Jurkat, Clone E6-1 (cell line): ENCODE measurements around the gene ZDHHC1. TPM values are rescaled to one million over a fixed set of nuclear protein-coding genes. Genes with fewer than 3 reads are reported as not detected.

Experiments
- DNase-seq: peaks from one replicate; pipeline ENCODE4 v3.0.0-alpha.2; 2011; ENCODE audit warnings: low read depth, low spot score
- H3K4me3 ChIP-seq: 2 replicates; pipeline ENCODE4 v1.5.1; 2011; ENCODE audit warnings: mild to moderate bottlenecking, low read length, control low read depth, moderate library complexity
- polyA plus RNA-seq: library from polyadenylated mRNA; unstranded; fragments of >200 nt; gene quantifications from one replicate; pipeline ENCODE4 v1.2.1, GENCODE V29; 2012; ENCODE audit warnings: missing spikeins; ENCODE audit not compliant: insufficient read length, insufficient read depth

ZDHHC1 gene, protein sequence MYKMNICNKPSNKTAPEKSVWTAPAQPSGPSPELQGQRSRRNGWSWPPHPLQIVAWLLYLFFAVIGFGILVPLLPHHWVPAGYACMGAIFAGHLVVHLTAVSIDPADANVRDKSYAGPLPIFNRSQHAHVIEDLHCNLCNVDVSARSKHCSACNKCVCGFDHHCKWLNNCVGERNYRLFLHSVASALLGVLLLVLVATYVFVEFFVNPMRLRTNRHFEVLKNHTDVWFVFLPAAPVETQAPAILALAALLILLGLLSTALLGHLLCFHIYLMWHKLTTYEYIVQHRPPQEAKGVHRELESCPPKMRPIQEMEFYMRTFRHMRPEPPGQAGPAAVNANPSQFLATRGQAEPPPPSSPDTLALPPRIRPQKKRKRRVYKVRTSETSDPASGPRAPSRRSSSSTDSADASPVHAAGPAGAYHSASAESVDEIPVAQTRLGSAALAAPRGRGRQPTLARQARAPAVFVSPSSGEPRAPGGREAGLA
- polyA plus RNA-seq = not detected

DNA sequence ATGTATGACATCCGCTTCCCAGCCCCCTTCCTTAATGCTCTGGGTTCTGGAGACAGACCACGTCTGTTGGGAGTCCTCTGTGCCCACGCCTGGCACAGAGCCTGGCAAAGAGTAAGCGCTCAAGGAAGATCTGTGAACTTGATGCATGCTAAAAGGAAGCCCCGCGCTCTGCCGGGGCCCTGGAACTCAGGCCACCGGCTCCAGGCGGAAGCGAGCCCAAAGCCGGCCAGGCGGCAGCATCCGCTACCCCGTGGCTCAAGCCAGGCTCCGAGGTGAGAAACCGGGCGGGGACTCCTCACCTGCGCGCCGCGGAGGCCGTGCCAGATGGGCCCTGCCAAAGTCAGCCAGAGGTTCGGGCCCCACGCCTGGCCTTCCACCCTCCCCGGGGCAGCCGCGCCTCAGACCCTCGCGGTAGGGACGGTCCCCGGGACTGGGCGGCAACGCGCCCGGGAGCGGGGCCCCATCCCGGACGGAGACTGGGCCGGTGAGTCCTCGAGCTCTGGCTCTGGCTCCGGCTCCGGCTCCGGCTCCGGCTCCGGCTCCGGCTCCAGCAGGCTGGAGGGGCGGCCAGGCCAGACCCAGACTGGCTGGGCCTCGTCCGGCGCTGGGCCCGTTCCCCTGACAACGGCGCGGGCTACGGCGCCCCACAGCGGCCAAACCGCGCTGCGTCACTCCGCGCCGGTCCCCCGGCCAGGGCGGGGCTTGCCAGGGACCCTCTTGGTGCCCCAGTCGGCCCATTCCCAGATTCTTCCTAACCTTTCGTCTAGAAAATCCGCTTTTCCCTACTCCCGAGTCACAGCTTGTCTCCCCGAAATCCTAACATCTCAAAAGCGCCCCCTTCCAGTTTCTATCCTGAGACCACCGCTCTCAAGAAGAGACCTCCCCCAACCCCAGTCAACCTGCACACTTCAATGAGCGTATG is at the start of gene ZDHHC1:
TSS of gene ZDHHC1 (minus strand) at position 606 of the 922 bp plus-strand sequence. CDS start 8,702 bp downstream, outside the sequence.
- no peak for DNase-seq
- no peak within 1 kb of the TSS for H3K4me3 ChIP-seq

DNA sequence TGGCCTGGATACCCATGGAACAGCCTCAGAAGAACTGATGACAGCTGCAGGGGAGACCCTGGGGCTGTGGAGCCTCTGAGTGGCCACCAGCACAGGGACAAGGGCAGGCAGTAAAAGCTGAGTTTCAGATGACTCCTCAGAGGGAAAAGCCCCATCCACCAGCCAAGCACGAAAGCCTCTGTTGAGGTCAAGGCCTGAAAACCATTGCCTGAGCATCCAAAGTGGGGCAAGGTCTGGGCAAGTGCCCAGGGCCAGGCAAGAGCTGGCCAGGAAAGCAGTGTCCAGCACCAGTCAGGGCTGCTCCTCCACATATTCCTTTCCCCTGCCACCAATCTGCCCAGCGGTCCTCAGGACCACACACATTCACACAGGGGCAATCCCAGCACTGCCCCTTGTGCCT is 48.3 kb upstream of the ZDHHC1 start:
- H3K4me3 ChIP-seq = no peak overlapping the region
- DNase-seq = no peak

DNA sequence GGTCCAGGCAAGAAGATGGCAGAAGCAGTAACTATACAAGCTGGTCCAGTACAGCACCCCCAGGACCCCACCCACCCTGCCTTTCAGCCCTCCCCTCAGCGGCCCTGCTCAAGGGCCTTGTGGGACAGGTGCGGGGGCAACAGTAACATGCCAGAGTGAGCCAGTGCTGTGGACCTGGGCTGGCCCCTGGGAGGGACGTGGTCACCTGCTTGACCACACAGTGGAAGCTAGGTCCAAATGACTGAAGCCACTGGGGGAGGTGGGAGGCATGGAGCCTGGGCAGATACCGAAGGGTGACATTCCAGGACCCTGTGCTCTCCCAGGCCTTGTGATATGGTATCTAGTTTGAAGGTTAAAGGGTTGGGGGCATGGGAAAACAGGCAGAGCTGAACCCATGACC is 47.4 kb upstream of the ZDHHC1 start:
- H3K4me3 ChIP-seq = no peak overlapping the region
- no peak for DNase-seq

- no peak overlapping the region for H3K4me3 ChIP-seq
- no peak for DNase-seq
Measured at GRCh38 chr16:67463059-67463458, 46.8 kb upstream of the ZDHHC1 start.

- no peak overlapping the region for H3K4me3 ChIP-seq
- DNase-seq = no peak
Measured at GRCh38 chr16:67462279-67462655, 46.0 kb upstream of the ZDHHC1 start.

DNA sequence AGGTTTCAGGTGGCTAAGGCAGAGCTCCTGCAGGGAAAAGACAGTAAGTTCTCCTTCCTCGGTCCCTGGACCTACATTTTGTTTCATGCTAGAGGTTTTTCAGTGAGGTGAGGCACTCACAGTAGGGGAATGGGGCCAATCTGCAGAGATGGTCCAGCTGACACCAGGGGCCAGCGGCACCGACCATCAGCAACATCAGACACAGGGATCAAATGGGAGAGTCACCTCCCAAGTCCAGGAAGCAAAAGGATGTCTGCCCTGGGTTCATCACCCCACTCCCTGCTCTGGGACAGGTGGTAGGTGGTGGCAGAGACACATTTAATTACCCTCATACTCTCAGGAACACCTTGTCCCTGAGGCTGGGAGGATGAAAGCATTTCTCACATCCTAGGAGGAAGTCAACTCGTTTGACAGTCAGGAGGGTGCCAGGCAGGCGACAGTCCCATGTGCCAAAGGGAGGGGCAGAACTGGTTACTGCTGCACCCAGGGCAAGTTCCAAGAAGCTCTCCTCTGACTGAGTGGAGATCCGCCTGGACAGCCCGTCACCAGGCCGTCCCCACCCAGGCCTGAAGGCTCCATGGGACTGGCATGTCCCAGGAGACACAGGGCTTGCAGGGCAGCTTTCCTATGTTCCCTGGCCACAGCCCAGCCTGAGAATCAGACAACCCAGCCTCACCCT is 45.5 kb upstream of the ZDHHC1 start:
- no peak for DNase-seq
- H3K4me3 ChIP-seq = no peak overlapping the region

- no peak for DNase-seq
- H3K4me3 ChIP-seq = no peak overlapping the region
Measured at GRCh38 chr16:67460961-67461360, 44.7 kb upstream of the ZDHHC1 start.

DNA sequence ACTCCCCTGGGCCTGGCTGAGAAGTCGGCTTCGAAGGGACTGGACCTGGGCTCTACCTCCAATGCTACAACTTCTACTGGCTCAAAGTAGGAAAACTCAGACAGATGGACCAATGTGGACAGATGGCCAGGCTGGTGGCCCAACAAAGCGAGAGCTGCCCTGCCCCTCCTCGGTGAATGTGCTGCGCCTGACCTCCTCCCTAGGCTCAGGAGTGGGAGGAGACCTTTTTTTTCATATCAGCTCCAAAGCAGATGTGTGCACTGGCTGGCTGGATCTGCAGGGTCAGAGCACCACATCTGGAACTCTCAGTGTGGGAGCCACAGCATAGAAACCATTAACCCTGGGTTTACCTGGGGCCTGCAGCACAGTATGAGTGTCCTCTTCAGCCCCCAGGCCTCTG is 43.9 kb upstream of the ZDHHC1 start:
- no peak overlapping the region for H3K4me3 ChIP-seq
- no peak for DNase-seq

GRCh38 chr16:67459861-67460150 is 43.5 kb upstream of the ZDHHC1 start:
- DNase-seq = no peak
- no peak overlapping the region for H3K4me3 ChIP-seq

GRCh38 chr16:67459066-67459860 is 43.0 kb upstream of the ZDHHC1 start:
- no peak for DNase-seq
- no peak overlapping the region for H3K4me3 ChIP-seq

GRCh38 chr16:67458121-67458641 is 41.9 kb upstream of the ZDHHC1 start:
- no peak for DNase-seq

DNA sequence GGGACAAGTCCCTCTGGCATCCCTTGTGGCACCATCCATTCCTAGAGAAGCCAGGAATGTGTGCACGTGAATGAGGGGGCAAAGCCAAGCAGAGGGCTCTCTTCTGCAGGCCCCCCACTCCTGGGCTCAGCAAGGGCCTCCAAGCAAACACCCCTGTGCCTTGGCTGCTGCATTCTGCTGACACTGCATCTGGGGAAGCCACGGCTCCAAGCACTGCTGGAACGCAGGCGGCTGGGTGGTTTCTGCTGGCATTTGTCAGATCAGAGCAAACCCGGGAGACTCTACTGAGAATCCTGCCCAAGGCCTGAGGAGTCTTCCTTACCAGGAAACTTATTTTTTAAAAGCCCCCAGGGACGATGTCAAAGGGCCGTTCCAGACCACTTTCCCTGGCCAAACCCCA is 41.3 kb upstream of the ZDHHC1 start:
- no peak for DNase-seq
- H3K4me3 ChIP-seq = no peak overlapping the region

More at GRCh38 chr16:67458121-67458641, 41.9 kb upstream of the ZDHHC1 start:
- H3K4me3 ChIP-seq = no peak overlapping the region

GRCh38 chr16:67456391-67457081 is 40.3 kb upstream of the ZDHHC1 start:
- no peak for DNase-seq

GRCh38 chr16:67454852-67455251 is 38.6 kb upstream of the ZDHHC1 start:
- DNase-seq = no peak
- no peak overlapping the region for H3K4me3 ChIP-seq

More at GRCh38 chr16:67456391-67457081, 40.3 kb upstream of the ZDHHC1 start:
- H3K4me3 ChIP-seq = no peak overlapping the region

GRCh38 chr16:67454104-67454503 is 37.8 kb upstream of the ZDHHC1 start:
- DNase-seq = no peak
- H3K4me3 ChIP-seq = no peak overlapping the region

DNA sequence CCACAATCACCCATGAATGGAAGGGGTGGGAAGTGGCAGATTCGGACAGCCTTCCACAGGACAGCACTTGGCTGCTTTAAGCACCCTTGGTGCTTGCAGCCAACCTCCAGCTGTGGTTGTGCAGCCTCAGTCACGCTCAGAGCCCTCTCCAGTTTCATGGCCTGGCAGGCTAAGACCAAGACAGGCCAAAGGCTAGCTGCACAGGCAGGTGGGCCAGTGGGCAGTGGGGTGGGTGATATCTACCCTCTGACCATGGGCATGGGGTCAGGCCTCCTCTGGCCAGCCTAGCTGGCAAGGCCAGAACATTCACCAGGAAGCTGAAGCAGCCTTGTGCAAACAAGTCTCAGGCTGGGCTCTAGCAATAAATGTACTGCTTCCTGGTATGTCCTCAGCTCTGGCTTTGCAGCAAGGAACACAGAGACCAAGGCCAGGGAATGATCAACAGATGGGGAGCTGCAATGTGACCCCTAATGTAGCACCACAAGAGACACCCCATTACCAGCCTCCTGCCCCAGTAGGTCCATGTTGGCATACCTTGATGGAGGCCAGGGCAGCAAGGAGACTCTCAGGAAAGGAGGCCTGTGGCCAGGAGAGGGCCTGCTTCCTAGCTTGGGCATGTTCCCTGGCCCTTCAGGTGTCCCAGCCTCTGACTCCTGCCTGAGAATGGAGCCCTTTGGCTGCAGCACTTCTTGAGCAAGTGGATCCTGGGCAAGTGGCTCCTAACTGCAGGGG is 35.6 kb upstream of the ZDHHC1 start:
- no peak for DNase-seq
- H3K4me3 ChIP-seq = no peak overlapping the region

DNA sequence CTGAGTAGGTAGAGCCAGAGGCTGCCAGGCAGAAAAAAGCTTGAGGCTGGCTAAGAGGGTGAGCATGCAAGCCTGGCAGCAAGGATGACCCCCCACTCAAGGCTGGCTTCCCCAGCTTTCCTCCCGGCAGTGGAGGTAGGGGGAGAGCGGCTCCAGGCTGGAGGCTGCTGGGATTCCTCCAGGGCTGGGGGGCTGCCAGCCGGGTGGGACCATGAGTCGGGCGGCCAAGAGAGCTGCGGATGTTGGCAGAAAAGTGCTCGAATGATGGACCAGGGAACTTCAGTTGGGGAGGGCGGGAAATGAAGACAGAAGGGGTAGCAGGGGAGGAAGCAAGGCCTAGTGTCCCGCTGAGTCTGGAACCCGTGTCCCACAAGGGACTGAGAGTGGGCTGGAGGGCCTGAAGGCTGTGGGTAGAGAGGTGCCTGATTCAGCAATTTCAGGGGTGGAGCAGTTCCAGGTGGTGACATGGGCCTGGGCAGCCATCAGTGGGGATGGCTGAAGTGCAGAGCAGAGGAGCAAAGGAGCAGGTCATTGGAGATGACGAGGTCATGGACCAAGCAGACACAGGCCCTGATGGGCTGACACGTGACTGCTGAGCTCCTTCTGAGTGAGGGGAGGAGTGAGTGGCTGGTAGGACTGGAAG is 34.9 kb upstream of the ZDHHC1 start:
- H3K4me3 ChIP-seq = no peak overlapping the region
- no peak for DNase-seq
